PFSK-1 (cell line): ENCODE data around the gene APP.

Experiments
- FOXP2 ChIP-seq: optimal IDR thresholded peaks from 2 replicates; pipeline ENCODE3; 2011; ENCODE audit warnings: borderline replicate concordance, control low read depth, inconsistent platforms; ENCODE audit not compliant: insufficient read depth; ENCODE audit errors: extremely low read length, extremely low read depth
- POLR2AphosphoS5 ChIP-seq: IDR thresholded peaks from 2 replicates; pipeline ENCODE4 v1.6.1; 2012; ENCODE audit warnings: low read depth, mild to moderate bottlenecking, control low read depth, low read length, moderate library complexity
- SIN3A ChIP-seq: IDR thresholded peaks from 2 replicates; pipeline ENCODE4 v1.6.1; 2012; ENCODE audit warnings: mild to moderate bottlenecking, low read length, moderate library complexity, borderline replicate concordance; ENCODE audit not compliant: insufficient read depth
- TAF1 ChIP-seq: IDR thresholded peaks from 2 replicates; pipeline ENCODE4 v1.6.1; 2012; ENCODE audit warnings: low read length, control low read depth, borderline replicate concordance; ENCODE audit not compliant: insufficient read depth
- TF ChIP-seq, protein P1 (sequence below), 2 experiments: IDR thresholded peaks; 2 replicates each; pipeline versions ENCODE4 v1.6.1 to v1.8.0; 2011 to 2012; ENCODE audit warnings: low read depth in 2 of 2, low read length in 2 of 2, control low read depth in 1 of 2, inconsistent platforms in 1 of 2, mild to moderate bottlenecking in 1 of 2, moderate library complexity in 1 of 2; ENCODE audit not compliant: insufficient read depth in 1 of 2

APP gene

DNA sequence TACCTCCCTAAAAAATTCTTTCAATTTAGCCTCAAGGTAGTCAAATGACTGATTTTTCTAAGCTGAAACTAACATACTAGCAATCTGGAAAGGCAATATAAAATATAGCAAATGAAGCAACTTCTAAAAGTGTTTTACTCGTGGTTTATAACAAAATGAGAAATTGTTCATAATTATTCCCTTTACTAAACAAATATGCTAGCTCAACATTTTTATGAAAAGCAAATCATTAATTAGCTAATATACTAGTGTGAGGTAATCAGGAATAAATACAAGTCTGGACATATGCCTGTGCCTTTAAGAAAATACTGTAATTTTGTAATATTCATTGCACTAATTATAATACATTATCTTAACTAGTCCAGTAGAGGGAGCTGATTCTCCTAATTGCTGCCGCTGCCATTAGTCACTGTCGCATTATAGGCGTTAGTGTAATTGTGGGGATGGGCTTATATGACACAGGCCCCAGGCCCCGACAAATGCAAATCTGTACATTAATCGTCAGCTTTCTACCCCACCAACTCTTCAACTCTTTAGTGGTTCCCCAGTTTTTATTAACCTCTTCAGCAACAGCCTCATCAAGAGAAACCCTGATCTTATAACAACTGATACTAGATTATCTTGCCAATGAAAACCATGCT, 274.9 kb downstream of the APP start:
- TF ChIP-seq FOXP2 (no peak), SIN3A (no peak), TAF1 (no peak), POLR2AphosphoS5 (no peak)
- TF ChIP-seq, protein P1, sequence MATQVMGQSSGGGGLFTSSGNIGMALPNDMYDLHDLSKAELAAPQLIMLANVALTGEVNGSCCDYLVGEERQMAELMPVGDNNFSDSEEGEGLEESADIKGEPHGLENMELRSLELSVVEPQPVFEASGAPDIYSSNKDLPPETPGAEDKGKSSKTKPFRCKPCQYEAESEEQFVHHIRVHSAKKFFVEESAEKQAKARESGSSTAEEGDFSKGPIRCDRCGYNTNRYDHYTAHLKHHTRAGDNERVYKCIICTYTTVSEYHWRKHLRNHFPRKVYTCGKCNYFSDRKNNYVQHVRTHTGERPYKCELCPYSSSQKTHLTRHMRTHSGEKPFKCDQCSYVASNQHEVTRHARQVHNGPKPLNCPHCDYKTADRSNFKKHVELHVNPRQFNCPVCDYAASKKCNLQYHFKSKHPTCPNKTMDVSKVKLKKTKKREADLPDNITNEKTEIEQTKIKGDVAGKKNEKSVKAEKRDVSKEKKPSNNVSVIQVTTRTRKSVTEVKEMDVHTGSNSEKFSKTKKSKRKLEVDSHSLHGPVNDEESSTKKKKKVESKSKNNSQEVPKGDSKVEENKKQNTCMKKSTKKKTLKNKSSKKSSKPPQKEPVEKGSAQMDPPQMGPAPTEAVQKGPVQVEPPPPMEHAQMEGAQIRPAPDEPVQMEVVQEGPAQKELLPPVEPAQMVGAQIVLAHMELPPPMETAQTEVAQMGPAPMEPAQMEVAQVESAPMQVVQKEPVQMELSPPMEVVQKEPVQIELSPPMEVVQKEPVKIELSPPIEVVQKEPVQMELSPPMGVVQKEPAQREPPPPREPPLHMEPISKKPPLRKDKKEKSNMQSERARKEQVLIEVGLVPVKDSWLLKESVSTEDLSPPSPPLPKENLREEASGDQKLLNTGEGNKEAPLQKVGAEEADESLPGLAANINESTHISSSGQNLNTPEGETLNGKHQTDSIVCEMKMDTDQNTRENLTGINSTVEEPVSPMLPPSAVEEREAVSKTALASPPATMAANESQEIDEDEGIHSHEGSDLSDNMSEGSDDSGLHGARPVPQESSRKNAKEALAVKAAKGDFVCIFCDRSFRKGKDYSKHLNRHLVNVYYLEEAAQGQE (IDR thresholded peaks at IDR 0.05; ENCODE audit: insufficient read depth in 1 of 2, low read depth in 2 of 2, low read length in 2 of 2) = no peak

DNA sequence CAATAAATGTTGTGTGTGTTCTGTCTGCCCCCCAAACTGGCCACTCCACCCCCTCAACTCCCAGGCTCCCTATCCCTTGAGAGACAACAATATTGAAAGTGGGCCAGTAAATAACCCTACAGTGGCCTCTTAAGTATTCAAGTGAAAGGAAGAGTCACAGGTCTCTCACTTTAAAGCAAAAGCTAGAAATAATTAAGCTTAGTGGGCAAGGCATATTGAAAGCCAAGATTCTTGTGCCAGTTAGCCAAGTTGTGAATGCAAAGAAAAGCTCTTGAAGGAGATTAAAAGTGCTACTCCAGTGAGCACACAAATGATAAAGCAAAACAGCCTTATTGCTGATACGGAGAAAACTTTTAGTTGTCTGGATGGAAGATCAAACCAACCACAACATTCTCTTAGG, 277.4 kb downstream of the APP start:
- TF ChIP-seq, protein P1 (IDR thresholded peaks at IDR 0.05; ENCODE audit: insufficient read depth in 1 of 2, low read depth in 2 of 2, low read length in 2 of 2) = no peak
- TF ChIP-seq SIN3A (no peak), POLR2AphosphoS5 (no peak), TAF1 (no peak), FOXP2 (no peak)

DNA sequence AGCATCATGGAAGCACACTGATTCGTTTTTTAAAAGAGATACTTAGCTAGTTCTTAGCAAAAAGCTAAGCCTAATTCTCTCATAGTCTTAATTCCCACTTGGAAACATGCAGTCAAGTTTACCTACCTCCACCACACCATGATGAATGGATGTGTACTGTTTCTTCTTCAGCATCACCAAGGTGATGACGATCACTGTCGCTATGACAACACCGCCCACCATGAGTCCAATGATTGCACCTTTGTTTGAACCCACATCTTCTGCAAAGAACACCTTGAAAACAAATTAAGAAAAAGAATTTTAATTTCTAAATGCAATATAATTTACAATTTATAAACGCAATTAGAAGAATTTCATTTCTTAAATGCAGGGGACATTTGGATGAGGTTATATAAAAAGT, 279.0 kb downstream of the APP start:
- TF ChIP-seq, protein P1 (IDR thresholded peaks at IDR 0.05; ENCODE audit: insufficient read depth in 1 of 2, low read depth in 2 of 2, low read length in 2 of 2) = no peak
- TF ChIP-seq SIN3A (no peak), FOXP2 (no peak), TAF1 (no peak), POLR2AphosphoS5 (no peak)

DNA sequence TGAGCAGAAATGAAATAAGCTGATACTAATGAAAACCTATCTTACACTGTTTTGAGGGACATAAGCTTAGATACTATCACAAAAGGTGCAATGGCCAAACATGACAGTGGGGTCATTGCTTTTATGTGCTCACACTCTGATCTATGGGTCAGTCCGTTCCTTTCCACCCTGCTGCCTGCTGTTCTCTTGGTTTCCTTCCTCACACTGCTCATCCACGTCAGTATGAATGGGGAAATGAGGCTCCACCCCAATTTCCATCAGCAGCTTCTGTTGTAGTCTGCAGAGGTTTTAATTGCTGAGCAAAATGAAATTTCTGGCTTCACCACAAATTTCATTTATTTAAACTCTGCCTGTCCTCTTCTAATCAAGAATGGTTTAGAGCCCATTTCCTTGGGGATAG, 280.6 kb downstream of the APP start:
- TF ChIP-seq POLR2AphosphoS5 = no peak
- no peak for TF ChIP-seq FOXP2
- no peak for TF ChIP-seq TAF1
- TF ChIP-seq, protein P1 (IDR thresholded peaks at IDR 0.05; ENCODE audit: insufficient read depth in 1 of 2, low read depth in 2 of 2, low read length in 2 of 2) = no peak
- TF ChIP-seq SIN3A = no peak

DNA sequence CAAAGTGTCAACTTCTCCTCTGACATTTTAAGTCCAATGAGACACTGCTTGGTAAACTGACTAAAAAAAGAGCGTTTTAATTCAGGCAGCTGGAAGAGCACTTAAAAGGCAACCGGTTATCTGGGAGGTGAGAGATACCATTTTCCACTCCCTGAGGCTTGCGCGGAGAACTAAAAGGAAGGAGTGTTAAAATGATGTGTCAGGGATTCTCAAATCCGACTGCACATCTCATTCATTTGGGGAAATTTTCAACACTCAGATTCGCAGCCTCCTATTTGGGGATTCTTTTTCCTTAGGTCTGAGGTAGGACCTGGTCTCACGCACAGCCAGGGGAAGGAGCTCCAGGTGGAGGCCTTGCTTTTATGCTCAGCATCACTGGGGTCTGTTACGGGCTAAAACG, 281.9 kb downstream of the APP start:
- no peak for TF ChIP-seq FOXP2
- no peak for TF ChIP-seq SIN3A
- TF ChIP-seq, protein P1 (IDR thresholded peaks at IDR 0.05; ENCODE audit: insufficient read depth in 1 of 2, low read depth in 2 of 2, low read length in 2 of 2) = no peak
- TF ChIP-seq POLR2AphosphoS5 = no peak
- no peak for TF ChIP-seq TAF1
